Measurements from ENCODE around the gene PSMB8.
"Not testable (repeated sequence)": the region's sequence is repeated elsewhere in the genome, so short reads cannot be mapped to it uniquely, and the experiment has no call there.

PSMB8 gene

GRCh38 chr6:32843979-32844838 is at the start of gene PSMB8:
Gene PSMB8, minus strand, starts transcription at chr6:32844047. Its CDS starts 51 bp downstream, at chr6:32843996.
- DNase-seq = peak; percentile 92 to 95

DNA sequence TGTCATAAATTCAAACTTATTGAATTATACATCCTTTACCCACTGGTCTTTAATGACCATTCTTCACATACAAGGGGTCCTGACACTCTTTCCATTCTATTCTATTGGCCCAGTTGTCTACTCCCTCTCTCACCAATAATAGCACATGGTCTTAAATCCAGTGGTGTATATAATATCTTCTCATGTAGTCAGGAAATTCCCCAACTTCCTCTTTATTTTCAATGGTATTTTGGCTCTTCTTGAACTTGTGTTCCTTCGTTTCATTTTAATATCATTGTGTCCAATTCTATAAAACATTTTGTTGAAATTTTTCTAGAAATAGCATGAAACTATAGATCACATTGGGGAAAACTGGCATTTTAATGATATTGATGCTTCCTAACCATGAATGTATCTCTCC is 47.0 kb upstream of the PSMB8 start:
- no peak for DNase-seq

- no peak for DNase-seq
Measured at GRCh38 chr6:32889533-32889932, 45.7 kb upstream of the PSMB8 start.

DNA sequence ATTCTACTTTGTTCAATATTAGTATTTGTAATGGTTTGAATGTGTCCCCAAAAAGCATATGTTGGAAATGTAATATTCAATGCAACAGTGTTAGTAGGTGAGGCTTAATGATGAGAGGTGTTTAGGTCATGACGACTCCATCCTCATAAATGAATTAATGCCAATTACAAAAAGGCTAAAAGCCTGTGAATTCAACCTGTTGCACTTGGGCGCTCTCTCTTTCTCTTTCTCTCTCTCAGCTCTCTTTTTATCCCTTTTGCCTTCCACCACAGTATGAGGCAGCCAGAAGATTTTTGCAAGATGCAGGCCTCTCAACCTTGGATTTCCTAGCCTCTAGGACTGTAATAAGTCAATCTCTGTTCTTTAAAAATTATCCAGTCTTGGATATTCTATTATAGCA is 44.7 kb upstream of the PSMB8 start:
- DNase-seq = no peak

DNA sequence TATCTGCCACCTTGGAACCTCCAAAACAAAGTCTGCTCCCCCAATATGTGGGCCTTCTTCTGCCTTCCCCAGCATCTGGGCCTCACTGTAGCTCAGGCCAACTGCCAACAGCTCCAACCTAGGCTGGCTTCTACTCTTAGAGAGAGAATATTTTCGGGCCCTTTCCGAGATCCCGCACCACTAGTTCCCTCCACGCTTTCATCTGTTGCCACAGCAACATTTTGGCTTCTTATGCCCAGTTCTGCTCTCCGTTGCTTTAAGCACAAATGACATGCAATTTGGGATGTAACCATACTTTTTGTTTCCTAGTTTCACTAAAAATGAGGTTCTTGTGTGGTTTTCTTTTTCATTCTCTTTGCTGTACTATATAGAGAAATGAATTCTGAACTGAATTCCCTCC is 43.8 kb upstream of the PSMB8 start:
- DNase-seq = no peak

GRCh38 chr6:32886681-32887383 is 43.0 kb upstream of the PSMB8 start:
- peak in 1 of 2 experiments; percentile 6 for DNase-seq

GRCh38 chr6:32885698-32886286 is 41.9 kb upstream of the PSMB8 start:
- DNase-seq = peak; percentile 24 to 80

DNA sequence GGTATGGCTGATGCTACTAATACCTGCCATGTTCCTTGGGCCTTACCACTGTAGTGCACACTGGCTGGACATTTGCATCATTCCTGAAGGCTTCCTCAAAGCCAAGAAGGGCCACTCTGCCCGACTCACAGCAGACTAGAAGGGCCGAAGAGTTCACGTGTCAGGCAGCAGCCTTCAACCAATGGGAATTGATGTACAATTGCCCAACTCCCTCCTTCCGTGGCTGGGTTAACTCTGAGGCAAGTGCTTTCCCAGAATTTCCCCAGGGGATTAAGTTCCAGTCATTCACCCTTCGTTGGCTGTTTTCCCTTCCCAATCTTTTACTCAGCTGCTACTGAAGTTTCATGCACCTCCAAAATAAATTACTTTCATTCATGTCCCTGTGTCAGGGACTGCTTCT is 39.9 kb upstream of the PSMB8 start:
- DNase-seq = no peak

DNA sequence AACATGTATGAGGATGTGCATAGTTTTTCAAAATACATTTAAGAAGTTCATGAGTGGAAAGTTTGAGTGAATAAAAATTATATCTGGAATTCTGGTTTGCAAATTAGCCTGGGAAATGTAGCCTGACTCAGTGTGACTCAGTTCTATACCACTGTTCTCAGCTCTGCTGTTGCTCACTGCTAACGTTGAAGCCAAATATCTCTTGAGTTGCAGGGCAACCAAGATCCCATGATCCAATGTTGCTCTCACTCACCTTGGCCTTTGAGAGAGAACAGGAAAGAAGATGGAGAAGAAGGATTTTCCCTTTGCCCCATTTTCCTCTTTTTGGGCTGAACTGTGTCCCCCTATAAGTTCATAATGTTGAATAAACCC is 39.0 kb upstream of the PSMB8 start:
- no peak for DNase-seq

DNA sequence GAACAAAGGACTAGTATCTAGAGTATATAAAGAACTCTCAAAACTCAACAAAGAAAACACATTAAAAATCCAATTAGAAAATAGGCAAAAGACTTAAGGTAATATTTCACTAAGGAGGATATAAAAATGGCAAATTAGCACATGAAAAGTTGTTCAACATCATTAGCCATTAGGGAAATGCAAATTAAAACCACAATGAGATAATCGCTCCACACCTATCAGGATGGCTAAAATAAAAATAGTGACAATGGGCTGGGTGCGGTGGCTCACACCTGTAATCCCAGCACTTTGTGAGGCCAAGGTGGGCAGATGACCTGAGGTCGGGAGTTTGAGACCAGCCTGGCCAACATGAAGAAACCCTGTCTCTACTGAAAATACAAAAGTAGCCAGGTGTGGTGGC is 37.1 kb upstream of the PSMB8 start:
- DNase-seq = not testable (repeated sequence)

GRCh38 chr6:32879691-32880090 is 35.8 kb upstream of the PSMB8 start:
- DNase-seq = no peak

GRCh38 chr6:32876603-32877002 is 32.8 kb upstream of the PSMB8 start:
- DNase-seq = no peak

DNA sequence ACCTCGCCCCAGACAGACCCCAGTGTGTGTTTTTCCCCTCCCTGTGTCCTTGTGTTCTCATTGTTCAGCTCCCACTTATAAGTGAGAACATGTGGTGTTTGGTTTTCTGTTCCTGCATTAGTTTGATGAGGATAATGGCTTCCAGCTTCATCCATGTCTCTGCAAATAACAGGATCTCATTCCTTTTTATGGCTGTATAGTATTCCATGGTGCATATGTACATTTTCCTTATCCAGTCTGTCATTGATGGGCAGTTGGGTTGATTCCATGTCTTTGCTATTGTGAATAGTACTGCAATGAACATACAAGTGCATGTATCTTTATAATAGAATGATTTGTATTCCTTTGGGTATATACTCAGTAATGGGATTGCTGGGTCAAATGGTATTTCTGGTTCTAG is 30.1 kb upstream of the PSMB8 start:
- DNase-seq = not testable (repeated sequence)

GRCh38 chr6:32868257-32868788 is 24.5 kb upstream of the PSMB8 start:
- peak in 1 of 2 experiments; percentile 59 for DNase-seq

- DNase-seq = no peak
Measured at GRCh38 chr6:32867554-32868256, 23.9 kb upstream of the PSMB8 start.

- DNase-seq = no peak
Measured at GRCh38 chr6:32867022-32867477, 23.2 kb upstream of the PSMB8 start.

DNA sequence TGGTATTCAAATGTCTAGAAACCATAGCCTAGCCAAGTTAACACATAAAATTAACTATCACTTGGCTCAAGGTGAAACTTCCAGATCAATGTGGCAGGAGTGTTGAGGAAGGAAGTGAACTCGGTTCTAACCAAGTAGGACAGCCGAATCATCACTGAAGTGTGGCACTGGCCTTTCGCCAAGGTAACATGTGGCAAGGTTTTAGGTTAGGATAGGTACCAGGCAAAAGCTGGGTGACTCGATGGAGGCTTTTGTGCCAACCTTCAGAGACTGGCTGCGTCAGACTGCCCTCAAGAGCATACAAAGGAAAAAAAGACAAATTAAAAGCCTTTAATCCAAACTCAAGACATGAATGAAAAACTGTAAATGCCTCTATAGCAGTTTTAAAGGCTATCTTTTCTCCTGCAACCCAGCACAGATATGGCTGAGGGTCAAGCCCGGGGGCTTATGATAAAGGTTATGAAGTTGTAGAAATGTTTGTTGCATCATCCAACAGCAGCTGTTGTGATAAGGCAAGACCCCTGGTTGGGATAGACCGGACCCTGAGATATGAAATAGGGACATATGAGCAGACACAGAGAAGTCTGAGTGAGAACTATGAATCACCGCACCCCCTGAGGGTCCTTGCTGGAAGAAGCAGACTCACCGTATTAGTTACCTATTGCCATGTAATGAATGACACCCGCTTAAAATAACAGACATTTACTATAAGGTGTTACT is 22.0 kb upstream of the PSMB8 start:
- no peak for DNase-seq

DNA sequence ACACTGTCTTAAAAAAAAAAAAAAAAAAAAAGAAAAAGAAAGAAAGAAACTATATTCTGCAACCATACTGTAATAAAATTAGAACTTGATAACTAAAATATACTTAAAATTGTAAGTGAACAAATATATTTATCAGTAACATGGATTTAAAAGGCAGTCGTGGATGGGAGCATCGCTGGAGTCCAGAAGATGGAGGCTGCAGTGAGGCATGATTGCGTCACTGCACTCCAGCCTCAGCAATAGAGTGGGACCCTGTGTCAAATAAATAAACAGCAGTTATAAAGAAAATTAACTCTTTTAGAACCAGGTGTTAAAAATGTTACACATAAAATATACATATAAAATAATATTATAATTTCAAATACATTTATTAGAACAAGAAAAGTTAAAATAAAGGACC is 18.9 kb upstream of the PSMB8 start:
- no peak for DNase-seq

DNA sequence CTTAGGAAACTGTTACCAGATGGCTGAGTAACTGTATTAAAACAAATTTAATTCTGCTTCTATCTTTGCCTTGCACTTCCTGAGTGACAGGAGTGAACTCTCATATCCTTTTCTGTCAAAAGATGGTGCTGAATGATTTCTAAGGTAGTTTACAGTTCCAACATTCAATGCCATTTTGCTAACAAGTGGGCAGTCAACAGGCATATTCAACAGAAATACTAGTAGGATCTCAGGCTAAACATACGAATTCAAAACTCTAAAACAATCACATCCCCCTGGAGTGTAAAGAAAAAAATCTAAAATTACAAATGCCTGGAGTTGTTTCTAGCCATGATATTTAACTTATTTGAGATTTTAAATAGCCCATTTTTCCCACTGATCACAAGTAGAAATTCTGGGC is 16.8 kb upstream of the PSMB8 start:
- DNase-seq = no peak

DNA sequence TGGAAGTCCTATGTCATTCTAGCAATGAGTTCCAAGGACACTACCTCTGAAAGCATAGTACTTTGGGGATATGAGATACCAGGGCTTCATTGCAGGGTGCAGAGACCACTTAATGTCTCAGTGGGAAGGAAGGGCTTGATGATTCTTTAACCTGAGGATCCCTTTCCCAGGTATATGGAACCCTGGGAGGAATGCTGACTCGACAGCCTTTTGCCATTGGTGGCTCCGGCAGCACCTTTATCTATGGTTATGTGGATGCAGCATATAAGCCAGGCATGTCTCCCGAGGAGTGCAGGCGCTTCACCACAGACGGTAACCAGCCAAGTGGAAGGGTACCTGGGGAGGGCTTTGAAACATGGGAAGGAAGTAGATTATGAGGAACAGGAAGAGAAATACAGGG is 14.3 kb upstream of the PSMB8 start:
- no peak for DNase-seq

- no peak for DNase-seq
Measured at GRCh38 chr6:32857156-32857891, 13.5 kb upstream of the PSMB8 start.
